ENCODE results near the gene GALP. TPM values are rescaled to one million over a fixed set of nuclear protein-coding genes. Genes with fewer than 3 reads are reported as not detected.
A peak's percentile ranks its signal among the peaks of the same experiment; 100 is the strongest.
"Not testable (repeated sequence)": the region's sequence is repeated elsewhere in the genome, so short reads cannot be mapped to it uniquely, and the experiment has no call there.

Gene GALP
- total RNA-seq, 1 donor from 2014 or later = not detected

DNA sequence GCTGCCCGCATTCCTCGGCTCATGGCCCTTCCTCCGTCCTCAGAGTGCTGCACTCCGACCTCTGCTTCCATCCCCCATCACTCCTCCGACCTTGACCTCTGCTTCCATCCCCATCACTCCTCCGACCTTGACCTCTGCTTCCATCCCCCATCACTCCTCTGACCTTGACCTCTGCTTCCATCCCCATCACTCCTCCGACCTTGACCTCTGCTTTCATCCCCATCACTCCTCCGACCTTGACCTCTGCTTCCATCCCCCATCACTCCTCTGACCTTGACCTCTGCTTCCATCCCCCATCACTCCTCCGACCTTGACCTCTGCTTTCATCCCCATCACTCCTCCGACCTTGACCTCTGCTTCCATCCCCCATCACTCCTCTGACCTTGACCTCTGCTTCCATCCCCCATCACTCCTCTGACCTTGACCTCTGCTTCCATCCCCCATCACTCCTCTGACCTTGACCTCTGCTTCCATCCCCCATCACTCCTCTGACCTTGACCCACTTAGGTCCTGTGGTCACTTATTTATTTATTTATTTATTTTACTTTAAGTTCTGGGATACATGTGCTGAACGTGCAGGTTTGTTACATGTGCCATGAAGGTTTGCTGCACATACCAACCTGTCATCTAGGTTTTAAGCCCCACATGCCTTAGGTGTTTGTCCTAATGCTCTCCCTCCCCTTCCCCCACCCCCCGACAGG lies 26.7 kb upstream of the GALP start:
- DNase-seq = not testable (repeated sequence)

GRCh38 chr19:56149656-56150038 lies 26.2 kb upstream of the GALP start:
- DNase-seq = no peak

DNA sequence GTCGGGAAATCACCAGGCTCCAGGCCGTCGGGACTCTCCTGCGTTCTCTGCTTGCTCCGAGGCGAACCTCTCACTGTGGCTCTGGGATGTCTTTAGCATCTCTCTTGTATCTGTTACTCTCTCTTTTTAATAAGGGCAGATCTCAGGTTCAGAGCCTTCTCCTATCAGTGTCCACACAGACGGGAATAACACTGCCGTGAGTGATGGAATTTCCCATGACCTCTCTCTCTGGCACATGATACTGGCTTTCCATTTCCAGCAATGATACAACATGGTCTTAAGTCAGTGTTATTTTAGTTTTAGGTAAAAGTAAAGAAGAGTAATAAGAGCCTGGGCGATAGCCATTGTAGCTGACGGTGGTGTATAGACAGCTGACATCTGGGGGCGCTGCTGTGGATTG lies 25.4 kb upstream of the GALP start:
- no peak for DNase-seq

- no peak for DNase-seq
These were observed 23.2 kb upstream of the GALP start for GRCh38 chr19:56152644-56153043.

GRCh38 chr19:56153507-56153906 lies 22.3 kb upstream of the GALP start:
- DNase-seq = no peak

- no peak for DNase-seq
These were observed 20.6 kb upstream of the GALP start for GRCh38 chr19:56155124-56155687.

DNA sequence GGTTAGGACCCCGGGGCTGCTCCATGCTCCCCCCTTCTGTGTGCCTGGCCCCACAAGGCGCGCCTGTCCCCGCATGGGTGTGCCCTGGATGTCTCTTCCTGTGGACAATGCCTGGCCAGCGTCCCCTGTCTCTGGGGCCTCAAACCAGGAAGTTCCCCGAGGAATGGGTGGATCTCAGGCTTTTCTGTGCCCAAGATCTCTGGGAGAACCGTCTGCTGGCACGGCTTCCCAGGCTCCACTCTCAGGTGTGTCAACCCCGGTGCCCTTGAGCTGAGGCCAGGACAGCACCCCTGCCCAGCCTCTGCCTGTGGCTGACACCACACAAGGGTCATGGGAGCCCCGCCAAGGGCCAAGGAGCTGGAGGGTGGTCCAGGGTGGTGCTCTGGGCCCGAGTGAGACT lies 19.0 kb upstream of the GALP start:
- DNase-seq = no peak

DNA sequence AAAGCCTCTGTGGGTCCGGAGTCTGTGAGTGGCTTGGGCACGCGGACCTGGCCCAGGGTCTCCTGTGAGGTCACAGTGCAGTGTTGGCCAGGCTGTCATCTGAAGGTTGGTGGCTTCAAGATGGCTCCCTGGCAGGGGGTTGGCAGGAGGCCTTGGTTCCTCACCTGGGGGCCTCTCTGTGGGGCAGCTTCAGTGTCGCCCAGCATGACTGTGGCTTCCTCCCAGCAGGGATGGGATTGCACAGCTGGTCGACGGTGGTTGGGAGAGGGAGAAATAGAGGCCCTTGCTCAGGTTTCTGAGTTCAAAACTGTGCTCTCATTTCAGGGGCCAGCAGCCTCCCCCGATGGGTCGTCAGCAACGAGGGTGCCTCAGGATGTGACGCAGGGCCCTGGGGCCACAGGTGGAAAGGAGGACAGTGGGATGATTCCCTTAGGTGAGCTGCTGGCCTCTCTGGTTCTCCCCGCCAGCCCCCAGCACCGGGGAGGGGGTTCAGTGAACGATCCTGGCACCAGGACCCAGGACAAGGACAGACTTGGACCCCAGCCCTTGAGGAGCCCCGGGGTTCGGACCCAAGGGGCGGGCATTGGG lies 17.5 kb upstream of the GALP start:
- DNase-seq = no peak

- DNase-seq = no peak
These were observed 16.7 kb upstream of the GALP start for GRCh38 chr19:56159009-56159559.

DNA sequence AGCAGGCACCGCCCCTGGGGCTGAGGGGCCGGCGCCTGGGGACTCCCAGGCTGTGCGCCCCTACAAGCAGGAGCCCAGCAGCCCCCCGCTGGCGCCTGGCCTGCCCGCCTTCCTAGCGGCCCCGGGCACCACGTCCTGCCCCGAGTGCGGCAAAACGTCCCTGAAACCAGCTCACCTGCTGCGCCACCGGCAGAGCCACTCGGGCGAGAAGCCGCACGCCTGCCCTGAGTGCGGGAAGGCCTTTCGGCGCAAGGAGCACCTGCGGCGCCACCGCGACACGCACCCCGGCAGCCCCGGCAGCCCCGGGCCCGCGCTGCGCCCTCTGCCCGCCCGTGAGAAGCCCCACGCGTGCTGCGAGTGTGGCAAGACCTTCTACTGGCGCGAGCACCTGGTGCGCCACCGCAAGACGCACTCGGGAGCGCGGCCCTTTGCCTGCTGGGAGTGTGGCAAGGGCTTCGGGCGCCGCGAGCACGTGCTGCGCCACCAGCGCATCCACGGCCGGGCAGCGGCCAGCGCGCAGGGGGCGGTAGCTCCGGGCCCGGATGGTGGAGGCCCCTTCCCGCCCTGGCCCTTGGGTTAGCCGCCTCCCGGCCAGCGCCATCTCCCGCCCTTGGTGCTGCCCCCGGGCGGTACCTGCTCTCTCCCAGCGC lies 16.1 kb upstream of the GALP start:
- no peak for DNase-seq

- no peak for DNase-seq
These were observed 14.3 kb upstream of the GALP start for GRCh38 chr19:56161534-56161933.

- no peak for DNase-seq
These were observed 13.6 kb upstream of the GALP start for GRCh38 chr19:56162258-56162657.

GRCh38 chr19:56163097-56163496 lies 12.7 kb upstream of the GALP start:
- no peak for DNase-seq

DNA sequence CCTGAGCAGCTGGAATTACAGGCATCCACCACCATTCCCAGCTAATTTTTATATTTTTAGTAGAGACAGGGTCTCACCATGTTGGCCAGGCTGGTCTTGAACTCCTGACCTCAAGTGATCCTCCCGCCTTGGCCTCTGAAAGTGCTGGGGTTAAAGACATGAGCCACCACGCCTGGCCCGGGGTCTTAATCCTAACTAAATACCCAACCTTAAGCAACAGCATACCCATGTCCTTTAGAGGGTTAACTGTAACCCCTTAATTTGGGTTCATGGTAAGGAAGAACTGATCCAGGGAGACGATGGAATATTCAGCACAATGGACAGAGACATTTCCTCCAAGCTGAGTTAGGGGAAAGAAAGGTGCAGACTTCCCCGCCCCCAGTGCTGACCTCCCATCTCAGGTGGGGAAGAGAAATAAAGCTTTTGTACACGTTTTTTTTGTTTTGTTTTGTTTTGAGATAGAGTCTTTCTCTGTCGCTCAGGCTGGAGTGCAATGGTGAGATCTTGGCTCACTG lies 8.7 kb upstream of the GALP start:
- peak; percentile 40 for DNase-seq

- no peak for DNase-seq
These were observed 5.5 kb upstream of the GALP start for GRCh38 chr19:56170261-56170660.

DNA sequence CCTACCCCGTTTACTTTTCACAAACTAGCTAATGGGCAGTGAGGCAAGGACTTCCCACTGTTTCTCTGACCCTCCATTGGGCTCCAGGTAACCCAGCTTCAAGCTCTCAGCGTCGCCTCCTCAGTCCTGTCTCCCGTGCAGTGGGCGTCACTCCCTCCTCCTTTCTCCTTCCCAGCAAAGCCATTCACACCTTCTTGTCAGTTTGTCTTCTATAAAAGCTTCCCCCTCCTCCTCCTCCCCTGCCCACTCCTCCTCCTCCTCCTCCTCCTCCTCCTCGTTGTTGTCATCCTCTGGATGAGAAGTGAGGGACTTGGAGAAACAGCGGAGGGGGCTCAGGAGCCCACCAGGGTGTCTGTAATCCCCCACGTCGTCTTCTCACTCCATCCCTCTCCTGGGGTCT lies 1.7 kb upstream of the GALP start:
- no peak for DNase-seq

GRCh38 chr19:56174550-56174949 lies 1.3 kb upstream of the GALP start:
- DNase-seq = no peak

- not testable (repeated sequence) for DNase-seq
These were observed 502 bp downstream of the GALP start for GRCh38 chr19:56176310-56176709.

- DNase-seq = no peak
These were observed 1.1 kb downstream of the GALP start for GRCh38 chr19:56176881-56177280.

DNA sequence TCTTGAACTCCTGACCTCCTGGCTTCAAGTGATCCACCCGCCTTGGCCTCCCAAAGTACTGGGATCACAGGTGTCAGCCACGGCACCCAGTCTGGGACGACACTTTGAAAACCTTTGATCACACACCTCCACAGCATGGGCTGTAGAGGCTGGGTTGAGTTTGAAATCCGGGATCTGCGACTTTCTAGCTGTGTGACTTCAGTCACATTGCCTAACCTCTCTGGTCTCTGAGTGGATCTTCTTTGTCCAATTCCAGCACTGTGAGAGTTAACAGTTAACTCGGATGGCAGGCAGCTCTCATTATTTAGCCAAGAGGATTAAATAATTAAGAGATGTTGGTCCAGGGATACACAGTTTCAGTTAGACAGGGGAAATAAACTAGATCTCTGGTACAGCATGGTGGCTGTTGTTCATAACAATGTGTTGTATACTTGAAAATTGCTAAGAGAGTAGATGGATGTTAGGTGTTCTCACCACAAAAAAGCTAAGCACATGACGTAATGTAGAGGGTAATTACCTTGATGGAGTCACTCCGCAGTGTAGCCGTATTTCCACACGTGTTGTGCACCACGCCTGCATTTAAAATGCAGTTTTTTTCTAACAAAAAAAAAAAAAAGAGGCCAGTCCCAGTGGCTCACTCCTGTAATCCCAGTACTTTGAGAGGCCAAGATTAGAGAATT lies 1.9 kb downstream of the GALP start:
- DNase-seq = no peak

- no peak for DNase-seq
These were observed 14.0 kb downstream of the GALP start for GRCh38 chr19:56189785-56190184.

DNA sequence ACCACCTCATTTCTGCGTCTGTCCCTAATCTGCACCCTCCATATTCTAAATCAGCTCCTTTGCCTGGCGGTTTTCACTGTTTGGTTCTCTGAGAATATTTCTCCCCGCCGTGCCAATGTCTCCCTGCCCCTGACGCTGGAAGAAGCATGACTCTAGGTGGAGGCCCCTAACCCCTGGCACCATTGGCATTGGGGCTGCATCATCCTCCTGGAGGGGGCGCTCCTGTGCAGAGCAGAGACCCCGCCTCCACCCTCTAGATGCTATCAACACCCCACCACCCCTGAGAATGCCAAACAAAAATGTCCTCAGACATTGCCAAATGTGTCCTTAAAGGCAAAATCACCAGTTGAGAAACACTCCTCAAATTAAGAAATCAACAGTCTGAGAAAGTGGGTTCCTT lies 15.3 kb downstream of the GALP start:
- no peak for DNase-seq

Measured in tongue (tissue), 2 donors.